ENCODE results near the gene MED9.

MED9 gene

DNA sequence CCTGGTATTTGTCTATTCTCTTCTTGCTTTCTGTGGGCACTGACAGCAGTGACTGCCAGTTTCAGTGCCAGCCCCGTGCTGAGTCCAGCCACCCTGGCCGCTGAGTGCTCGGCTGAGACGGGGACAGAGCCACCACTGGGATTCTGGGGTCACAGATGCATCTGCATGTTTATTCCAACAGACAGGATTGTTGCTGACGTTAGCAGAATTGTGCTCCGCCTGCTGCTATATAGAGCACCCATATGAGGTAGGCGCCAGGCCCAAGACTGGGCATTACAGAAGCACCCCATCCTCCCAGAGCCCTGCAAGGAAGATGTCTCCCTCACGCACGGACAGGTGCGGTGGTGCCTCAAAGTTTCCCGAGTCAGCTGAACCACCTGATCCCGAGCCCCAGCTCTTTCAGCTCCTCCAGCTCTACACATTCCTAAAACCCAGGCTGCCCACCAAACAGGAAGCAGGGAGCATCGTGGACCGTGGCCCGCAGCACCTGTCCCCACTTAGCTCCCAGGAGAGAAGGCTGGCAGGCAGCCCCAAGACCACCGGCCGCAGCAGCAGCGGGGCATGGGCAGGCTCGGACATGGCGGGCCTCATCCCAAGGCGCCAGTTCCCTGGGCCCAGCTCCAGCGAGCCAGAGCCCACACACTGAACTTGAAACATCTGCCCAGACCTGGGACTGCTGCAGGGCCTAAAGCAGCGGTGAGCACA is 64.3 kb downstream of the MED9 start:
- no peak for DNase-seq

DNA sequence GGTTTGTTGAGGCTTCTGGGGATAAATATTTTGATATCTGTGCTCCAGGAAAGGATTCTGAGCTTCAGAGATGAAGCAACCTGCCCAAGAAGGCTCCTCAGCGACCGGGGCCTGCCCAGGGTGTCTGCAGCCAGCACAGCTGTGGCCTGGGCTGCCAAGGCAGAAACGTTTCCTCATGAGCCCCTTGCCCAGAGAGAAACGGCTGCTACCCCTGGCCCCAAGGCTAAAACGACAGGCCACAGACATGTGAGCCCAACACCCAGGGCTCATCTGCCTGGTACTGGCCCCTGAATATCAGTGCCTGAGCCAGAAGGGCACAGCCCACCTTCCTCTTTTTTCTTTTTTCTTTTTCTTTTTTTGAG is 64.8 kb downstream of the MED9 start:
- no peak for DNase-seq

Measured in NK-92 treated with Interleukin-12 subunit alpha and Interleukin-12 subunit beta, amount 100 ng/mL, for 24 hours (cell line).